Activated CD4-positive, CD25-positive, alpha-beta regulatory T cell (primary cell): ENCODE data around the gene EIF4A3.

Experiments used
- DNase-seq, 4 experiments: peaks; one replicate each; lab custom pipeline; 2025; lab: John Stamatoyannopoulos, UW

Gene EIF4A3

GRCh38 chr17:80147035-80147822 is at the start of gene EIF4A3:
Gene EIF4A3, minus strand, starts transcription at chr17:80147128. Its CDS starts 167 bp downstream, at chr17:80146961.
- DNase-seq = peak; percentile 85 to 93 (median 90)

DNA sequence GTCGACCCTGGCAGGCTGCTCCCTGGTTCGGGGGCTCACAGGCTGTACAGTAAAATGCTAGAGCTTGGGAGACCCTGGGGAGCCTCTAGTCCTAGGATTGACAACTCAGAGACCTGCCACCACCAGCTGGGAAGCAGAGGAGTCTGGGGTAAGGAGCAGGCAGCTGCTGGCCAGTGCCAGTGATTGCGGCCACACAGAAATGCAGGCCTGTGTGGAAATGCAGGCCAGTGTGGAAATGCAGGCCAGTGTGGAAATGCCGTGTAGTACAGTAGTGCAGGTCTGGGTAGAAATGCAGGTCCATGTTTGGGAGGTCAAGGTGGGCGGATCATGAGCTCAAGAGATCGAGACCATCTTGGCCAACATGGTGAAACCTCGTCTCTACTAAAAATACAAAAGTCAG is 49.7 kb upstream of the EIF4A3 start:
- no peak for DNase-seq

GRCh38 chr17:80195671-80196529 is 49.0 kb upstream of the EIF4A3 start:
- DNase-seq = peak; percentile 31 to 48 (median 38)

GRCh38 chr17:80195141-80195540 is 48.2 kb upstream of the EIF4A3 start:
- no peak for DNase-seq

DNA sequence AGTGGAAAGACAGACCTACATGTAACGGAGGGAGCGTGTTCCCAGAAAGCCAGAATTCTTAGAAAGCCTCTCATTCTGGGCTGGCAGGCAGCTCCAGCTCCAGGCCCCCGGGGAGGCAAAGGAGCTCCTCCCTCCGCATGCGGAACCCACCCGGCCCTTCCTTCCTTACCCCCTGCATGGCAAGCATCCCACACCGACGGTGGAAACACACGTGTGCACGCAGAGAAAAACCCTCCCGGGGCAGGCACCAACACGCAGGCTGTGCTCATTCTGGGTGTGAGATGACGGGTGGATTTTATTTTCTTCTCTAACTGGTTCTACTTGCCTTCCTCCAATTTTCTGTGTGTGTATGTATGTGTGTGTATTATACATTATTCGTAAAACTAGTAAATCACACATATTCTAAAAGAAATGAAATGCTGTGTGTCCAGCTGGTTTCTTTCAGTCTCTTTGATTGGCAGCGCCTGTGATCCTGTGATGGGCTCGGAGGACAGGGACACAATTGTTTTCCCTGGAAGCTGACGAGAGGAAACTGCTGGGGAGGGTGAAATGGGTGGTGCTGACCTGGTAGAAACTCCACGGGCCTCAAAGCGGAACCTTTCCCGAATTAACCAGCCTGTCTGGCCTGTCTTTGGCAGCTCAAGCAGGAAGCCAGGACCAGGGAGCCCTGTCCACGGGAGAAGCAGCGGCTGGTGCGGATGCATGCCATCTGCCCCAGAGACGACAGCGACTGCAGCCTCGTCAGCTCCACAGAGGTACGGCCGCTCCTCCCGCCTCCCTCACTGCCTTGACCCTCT is 45.1 kb upstream of the EIF4A3 start:
- no peak for DNase-seq

GRCh38 chr17:80191192-80191591 is 44.3 kb upstream of the EIF4A3 start:
- DNase-seq = no peak

- no peak for DNase-seq
These were observed 43.8 kb upstream of the EIF4A3 start for GRCh38 chr17:80190716-80191115.

- no peak for DNase-seq
These were observed 42.7 kb upstream of the EIF4A3 start for GRCh38 chr17:80189611-80190010.

GRCh38 chr17:80187515-80187941 is 40.6 kb upstream of the EIF4A3 start:
- DNase-seq = no peak

GRCh38 chr17:80187090-80187489 is 40.2 kb upstream of the EIF4A3 start:
- no peak for DNase-seq

DNA sequence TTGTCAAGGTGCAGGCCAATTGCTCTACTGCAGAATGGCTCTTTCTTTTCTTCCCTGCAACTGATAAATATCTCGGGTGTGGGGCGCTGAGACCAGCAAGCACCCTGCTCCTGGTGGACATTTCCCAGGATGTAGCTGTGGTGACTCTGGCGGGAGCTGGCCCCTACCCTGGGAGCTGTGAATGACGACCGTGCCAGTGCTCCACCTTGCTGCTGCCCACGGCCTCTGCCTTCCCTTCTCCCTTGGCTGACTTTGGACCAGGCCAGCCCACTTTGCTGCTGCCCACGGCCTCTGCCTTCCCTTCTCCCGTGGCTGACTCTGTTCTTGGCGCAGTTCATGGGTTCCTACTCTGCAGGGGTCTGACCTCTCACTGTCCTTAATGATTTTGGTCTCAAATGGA is 39.0 kb upstream of the EIF4A3 start:
- no peak for DNase-seq

- DNase-seq = no peak
These were observed 37.4 kb upstream of the EIF4A3 start for GRCh38 chr17:80184423-80184714.

DNA sequence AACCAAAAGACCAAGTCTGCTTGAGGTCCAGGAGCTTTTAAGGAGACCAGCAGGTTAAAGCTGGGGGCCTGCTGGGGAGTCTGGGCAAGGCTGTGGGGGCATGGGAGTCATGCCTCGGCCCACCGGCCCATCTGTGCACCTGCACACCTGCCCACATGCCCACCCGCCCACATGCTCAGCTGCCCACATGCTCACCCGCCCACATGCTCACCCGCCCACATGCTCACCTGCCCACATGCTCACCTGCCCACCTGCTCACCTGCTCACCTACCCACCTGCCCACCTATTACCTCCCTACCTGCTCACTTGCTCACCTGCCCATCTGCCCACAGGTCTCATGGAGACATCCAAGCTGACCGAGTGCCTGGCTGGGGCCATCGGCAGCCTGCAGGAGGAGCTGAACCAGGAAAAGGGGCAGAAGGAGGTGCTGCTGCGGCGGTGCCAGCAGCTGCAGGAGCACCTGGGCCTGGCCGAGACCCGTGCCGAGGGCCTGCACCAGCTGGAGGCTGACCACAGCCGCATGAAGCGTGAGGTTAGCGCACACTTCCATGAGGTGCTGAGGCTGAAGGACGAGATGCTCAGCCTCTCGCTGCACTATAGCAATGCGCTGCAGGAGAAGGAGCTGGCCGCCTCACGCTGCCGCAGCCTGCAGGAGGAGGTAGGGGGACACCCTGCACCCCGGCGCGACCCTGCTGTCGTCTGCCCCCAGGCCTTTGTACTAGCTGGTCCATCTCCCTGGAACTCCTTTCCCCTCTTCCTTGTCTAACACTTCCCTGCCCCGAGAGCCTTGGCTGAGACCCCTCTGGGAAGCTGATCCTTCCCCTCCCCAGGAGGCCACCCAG is 36.9 kb upstream of the EIF4A3 start:
- DNase-seq = no peak

- DNase-seq = no peak
These were observed 35.9 kb upstream of the EIF4A3 start for GRCh38 chr17:80182845-80183223.

- no peak for DNase-seq
These were observed 35.4 kb upstream of the EIF4A3 start for GRCh38 chr17:80182118-80182844.

DNA sequence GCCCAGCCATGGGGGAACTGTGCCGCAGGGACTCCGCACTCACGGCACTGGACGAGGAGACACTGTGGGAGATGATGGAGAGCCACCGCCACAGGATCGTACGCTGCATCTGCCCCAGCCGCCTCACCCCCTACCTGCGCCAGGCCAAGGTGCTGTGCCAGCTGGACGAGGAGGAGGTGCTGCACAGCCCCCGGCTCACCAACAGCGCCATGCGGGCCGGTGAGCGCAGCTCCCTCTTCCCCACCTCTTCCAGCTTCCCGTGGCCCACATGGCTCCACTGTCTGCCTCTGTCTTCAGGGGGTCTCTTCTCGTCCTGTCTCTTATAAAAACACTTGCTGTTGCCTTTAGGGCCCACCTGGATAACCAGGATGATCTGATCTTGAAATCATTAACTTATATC is 34.5 kb upstream of the EIF4A3 start:
- DNase-seq = no peak

DNA sequence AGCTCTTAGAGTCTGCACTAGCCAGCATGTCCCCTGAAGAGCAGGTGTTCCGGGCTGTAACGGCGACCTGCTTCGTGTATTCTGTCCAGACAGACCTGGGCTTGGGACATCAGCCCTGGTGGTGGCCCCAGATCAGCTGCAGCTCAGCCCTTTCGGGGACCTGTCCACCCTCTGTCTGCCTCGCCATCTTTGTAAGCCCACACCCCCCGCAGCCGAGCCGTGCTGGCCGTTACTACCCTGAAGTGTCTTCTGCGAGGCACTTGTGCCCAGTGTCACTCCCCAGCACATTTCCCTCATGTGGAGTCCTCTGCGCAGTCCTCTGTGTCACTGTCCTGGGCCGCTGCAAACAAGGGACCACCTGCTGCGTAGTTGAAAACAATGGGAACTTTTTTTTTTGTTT is 33.3 kb upstream of the EIF4A3 start:
- no peak for DNase-seq

DNA sequence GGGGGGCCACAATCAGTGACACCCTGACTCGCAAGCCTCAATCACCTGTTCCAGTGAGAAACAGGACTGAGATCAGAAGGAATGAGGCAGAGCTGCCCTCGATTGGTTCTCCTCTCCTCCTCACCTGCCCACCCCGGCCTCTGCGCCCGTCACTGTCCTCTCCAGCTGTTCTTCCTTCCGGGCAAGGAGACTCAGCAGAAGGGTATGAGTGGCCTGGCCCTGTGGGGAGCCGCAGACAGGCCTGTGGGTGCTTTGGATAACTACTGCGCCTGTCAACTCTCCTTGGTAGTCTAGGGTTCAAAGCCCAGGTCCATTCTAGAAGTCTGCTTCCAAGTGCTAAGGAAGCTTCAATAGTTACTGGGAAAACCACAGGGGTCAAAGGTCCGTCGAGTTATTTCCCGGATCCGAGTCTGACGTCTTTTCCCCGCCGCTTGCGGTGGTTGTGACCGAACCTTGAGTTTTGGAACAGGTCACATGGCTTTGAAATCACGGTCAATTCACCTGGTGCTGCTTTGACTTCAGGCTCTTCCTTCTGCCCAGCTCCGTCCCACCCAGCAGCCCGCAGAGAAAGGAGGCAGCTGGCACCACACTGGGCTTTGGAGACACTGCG is 31.2 kb upstream of the EIF4A3 start:
- DNase-seq = no peak

GRCh38 chr17:80176757-80177156 is 29.8 kb upstream of the EIF4A3 start:
- DNase-seq = no peak

- no peak for DNase-seq
These were observed 27.0 kb upstream of the EIF4A3 start for GRCh38 chr17:80173916-80174315.

- no peak for DNase-seq
These were observed 26.2 kb upstream of the EIF4A3 start for GRCh38 chr17:80173126-80173525.
